AG04450 (cell line): ENCODE results near the gene WAC. TPM values are rescaled to one million over a fixed set of nuclear protein-coding genes. Genes with fewer than 3 reads are reported as not detected.
"Not testable (repeated sequence)": the region's sequence is repeated elsewhere in the genome, so short reads cannot be mapped to it uniquely, and the experiment has no call there.

Source experiments
- CTCF ChIA-PET: fragments of 300-600, 350-600 bp; formaldehyde crosslinking; extraction: SDS; loops from one replicate; lab custom pipeline; 2022; ENCODE audit warnings: antibody characterized with exemption, inconsistent platforms; lab: Charles Lee
- POLR2A ChIA-PET: fragments of 350-600 bp; formaldehyde crosslinking; extraction: SDS; loops from one replicate; lab custom pipeline; 2021; ENCODE audit warnings: antibody characterized with exemption, inconsistent platforms; lab: Yijun Ruan, JAX
- DNase-seq: peaks from one replicate; pipeline ENCODE4 v3.0.0-alpha.2; 2011; ENCODE audit warnings: low read depth, low spot score
- H3K27ac ChIP-seq: one replicate; pipeline ENCODE4 v1.5.1; 2012; ENCODE audit warnings: low read depth, low read length, control low read depth
- H3K27me3 ChIP-seq: one replicate; pipeline ENCODE4 v1.6.0; 2012; ENCODE audit warnings: low read length; ENCODE audit not compliant: control insufficient read depth, insufficient read depth
- H3K4me3 ChIP-seq: 2 replicates; pipeline ENCODE4 v1.5.1; 2011; ENCODE audit warnings: mild to moderate bottlenecking, low read depth, low read length, control low read depth
- H3K9me3 ChIP-seq: 2 replicates; pipeline ENCODE4 v1.5.1; 2012; ENCODE audit warnings: low read length; ENCODE audit not compliant: control insufficient read depth, insufficient read depth
- CTCF ChIP-seq: IDR thresholded peaks from 2 replicates; pipeline ENCODE4 v1.5.1; 2011; ENCODE audit warnings: low read depth, low read length, control low read depth, inconsistent platforms
- polyA plus RNA-seq: library from polyadenylated mRNA; depleted of rRNA; stranded (reverse); fragments of >200 nt; gene quantifications from 2 replicates; pipeline ENCODE4 v1.2.3, GENCODE V29; 2011

The WAC gene
- polyA plus RNA-seq, 1 experiment, result 90.5 TPM

- POLR2A ChIA-PET, result interaction anchor here (0.6 to 0.7 kb wide), 2 partner anchors 771 to 1484 kb away, joined by 4 to 10 read pairs; no protein-coding TSS in a partner anchor
- H3K27me3 ChIP-seq, result peaks cover 11% of the 10 kb centered on the region
- CTCF ChIA-PET, result interaction anchor here (0.6 kb wide), 1 partner anchor 83 kb away, joined by 3 read pairs; no protein-coding TSS in a partner anchor
These were observed 105.5 kb downstream of the WAC start for GRCh38 chr10:28638392-28638791.

GRCh38 chr10:28640551-28640950, 107.6 kb downstream of the WAC start:
- TF ChIP-seq CTCF, result no peak
- Histone ChIP-seq H3K9me3 (no peaks in the 10 kb centered on the region), H3K27me3 (peaks cover 7% of the 10 kb centered on the region), H3K27ac (no peak overlapping the region), H3K4me3 (no peak overlapping the region)
- CTCF ChIA-PET, result interaction anchor here (1.7 kb wide), 1 partner anchor 664 kb away, joined by 5 read pairs; no protein-coding TSS in a partner anchor
- POLR2A ChIA-PET, result no interaction called here
- no peak for DNase-seq

More at GRCh38 chr10:28638392-28638791, 105.5 kb downstream of the WAC start:
- no peak for TF ChIP-seq CTCF
- Histone ChIP-seq H3K4me3 (no peak overlapping the region), H3K9me3 (no peaks in the 10 kb centered on the region), H3K27ac (no peak overlapping the region)
- no peak for DNase-seq

- POLR2A ChIA-PET, result no interaction called here
- Histone ChIP-seq H3K27me3 (peaks cover 11% of the 10 kb centered on the region), H3K4me3 (no peak overlapping the region), H3K9me3 (no peaks in the 10 kb centered on the region), H3K27ac (no peak overlapping the region)
- DNase-seq, result no peak
- no peak for TF ChIP-seq CTCF
- CTCF ChIA-PET, result no interaction called here
These were observed 111.7 kb downstream of the WAC start for GRCh38 chr10:28644647-28645046.

GRCh38 chr10:28652106-28652505, 119.2 kb downstream of the WAC start:
- Histone ChIP-seq H3K9me3 (no peaks in the 10 kb centered on the region), H3K4me3 (no peak overlapping the region), H3K27ac (no peak overlapping the region), H3K27me3 (no peaks in the 10 kb centered on the region)
- ChIA-PET CTCF (interaction anchor here (2.6 kb wide), 1 partner anchor 12 kb away, joined by 9 read pairs; no protein-coding TSS in a partner anchor), POLR2A (no interaction called here)
- DNase-seq, result no peak
- TF ChIP-seq CTCF, result no peak

- POLR2A ChIA-PET, result no interaction called here
- no peak for DNase-seq
- no peaks in the 10 kb centered on the region for H3K9me3 ChIP-seq
- CTCF ChIA-PET, result interaction anchor here (2.6 kb wide), 1 partner anchor 11 kb away, joined by 9 read pairs; no protein-coding TSS in a partner anchor
- H3K27ac ChIP-seq, result no peak overlapping the region
- no peaks in the 10 kb centered on the region for H3K27me3 ChIP-seq
- no peak for TF ChIP-seq CTCF
- no peak overlapping the region for H3K4me3 ChIP-seq
These were observed 119.8 kb downstream of the WAC start for GRCh38 chr10:28652703-28653102.

GRCh38 chr10:28658824-28659223, 125.9 kb downstream of the WAC start:
- H3K27ac ChIP-seq, H3K4me3 ChIP-seq, POLR2A ChIA-PET, DNase-seq, H3K9me3 ChIP-seq, H3K27me3 ChIP-seq: not testable (repeated sequence)
- CTCF ChIA-PET, result interaction anchor here (0.7 kb wide), 2 partner anchors 367 to 728 kb away, joined by 3 to 5 read pairs; no protein-coding TSS in a partner anchor
